GM12878 (cell line): ENCODE results near the gene NR2F2. TPM values are rescaled to one million over a fixed set of nuclear protein-coding genes. Genes with fewer than 3 reads are reported as not detected.

ENCODE experiments used
- CHD4 ChIP-seq: fragments of 200-600 bp; sonication (generic); IDR thresholded peaks from 2 replicates; pipeline ENCODE4 v1.6.1; 2016; ENCODE audit warnings: mild to moderate bottlenecking
- GABPA ChIP-seq: IDR thresholded peaks from 2 replicates; pipeline ENCODE4 v1.6.1; 2014; ENCODE audit warnings: antibody characterized with exemption, low read depth, mild to moderate bottlenecking, inconsistent platforms
- HCFC1 ChIP-seq: fragments of 150-350 bp; IDR thresholded peaks from 2 replicates; pipeline ENCODE4 v1.6.1; 2014; ENCODE audit warnings: low read length
- IKZF1 ChIP-seq: fragments of 450-650 bp; conservative IDR thresholded peaks from 2 replicates; pipeline ENCODE4 v1.6.1; 2017; ENCODE audit warnings: antibody characterized with exemption, mild to moderate bottlenecking
- JUND ChIP-seq: IDR thresholded peaks from 2 replicates; pipeline ENCODE4 v1.6.1; 2012; ENCODE audit warnings: low read depth, mild to moderate bottlenecking, low read length, improper control_type of control experiment, moderate library complexity
- MYC ChIP-seq: IDR thresholded peaks from 2 replicates; pipeline ENCODE4 v1.6.1; 2011; ENCODE audit warnings: mild to moderate bottlenecking, low read length, moderate library complexity, inconsistent platforms; ENCODE audit not compliant: insufficient read depth, insufficient replicate concordance, insufficient read length, severe bottlenecking
- NBN ChIP-seq: fragments of 450-650 bp; IDR thresholded peaks from 2 replicates; pipeline ENCODE4 v1.6.1; 2016
- NR2C2 ChIP-seq: IDR thresholded peaks from 2 replicates; pipeline ENCODE4 v1.6.1; 2011; ENCODE audit warnings: borderline replicate concordance, low read depth; ENCODE audit not compliant: control insufficient read depth, insufficient read length
- SP1 ChIP-seq: IDR thresholded peaks from one replicate; pipeline ENCODE4 v1.6.1; 2011; ENCODE audit warnings: low read depth, low read length
- SRF ChIP-seq, 2 experiments: IDR thresholded peaks; 2 replicates each; pipeline ENCODE4 v1.6.1; 2011; ENCODE audit warnings: low read depth in 2 of 2, low read length in 2 of 2, mild to moderate bottlenecking in 1 of 2, moderate library complexity in 1 of 2
- STAT3 ChIP-seq: IDR thresholded peaks from 2 replicates; pipeline ENCODE4 v1.6.1; 2011; ENCODE audit warnings: low read depth, low read length, improper control_type of control experiment
- polyA plus RNA-seq, 11 experiments: library from polyadenylated mRNA; depleted of rRNA in 4 of 11; unstranded in 6 of 11; stranded (reverse) in 5 of 11; fragments of >200 nt; fragmentation: Nextera tagmentation in 4 of 11; fragmentation: Illumina TruSeq in 1 of 11; extraction: Ambion mirVana in 4 of 11; extraction: Trizol in 1 of 11; gene quantifications; 1 replicate in 1 of 11; 2 replicates in 10 of 11; pipeline versions ENCODE4 v1.2.1 to v1.2.3, GENCODE V29; 2011 to 2016; ENCODE audit warnings: inconsistent platforms in 2 of 11, missing spikeins in 2 of 11, low read depth in 1 of 11
- total RNA-seq, 4 experiments: library from RNA; depleted of rRNA in 3 of 4; stranded (reverse); fragments of >200 nt in 3 of 4; fragmentation: Illumina TruSeq in 1 of 4; extraction: Trizol in 1 of 4; gene quantifications; 2 replicates each; pipeline versions ENCODE4 v1.2.1 to v1.2.3, GENCODE V29; 2013 to 2021
- TF ChIP-seq, protein P1 (sequence below): fragments of 450-650 bp; IDR thresholded peaks from 2 replicates; pipeline ENCODE4 v1.6.1; 2016; ENCODE audit warnings: mild to moderate bottlenecking
- TF ChIP-seq, protein P2 (sequence below), 3 experiments: IDR thresholded peaks in 2 of 3; conservative IDR thresholded peaks in 1 of 3; 2 replicates each; pipeline ENCODE4 v1.5.1; 2011; ENCODE audit warnings: low read depth in 3 of 3, low read length in 3 of 3, mild to moderate bottlenecking in 3 of 3, control low read depth in 2 of 3, moderate library complexity in 2 of 3, inconsistent platforms in 1 of 3, mixed read lengths in 1 of 3; ENCODE audit not compliant: control insufficient read depth in 2 of 3, insufficient read depth in 1 of 3; ENCODE audit errors: extremely low read depth in 1 of 3
- TF ChIP-seq, protein P3 (sequence below): IDR thresholded peaks from 2 replicates; pipeline ENCODE4 v1.6.1; 2012; ENCODE audit warnings: low read depth, low read length, improper control_type of control experiment
- TF ChIP-seq, protein P4 (sequence below): fragments of 150-350 bp; IDR thresholded peaks from 2 replicates; pipeline ENCODE4 v1.6.1; 2014; ENCODE audit warnings: mild to moderate bottlenecking, low read depth, low read length

The NR2F2 gene
- total and polyA plus RNA-seq, 10 of the 15 experiments (the other 5 are each of a cell fraction or from before 2014, with no cell fraction given), result 1.1 to 10.1 (median 3.2) TPM

DNA sequence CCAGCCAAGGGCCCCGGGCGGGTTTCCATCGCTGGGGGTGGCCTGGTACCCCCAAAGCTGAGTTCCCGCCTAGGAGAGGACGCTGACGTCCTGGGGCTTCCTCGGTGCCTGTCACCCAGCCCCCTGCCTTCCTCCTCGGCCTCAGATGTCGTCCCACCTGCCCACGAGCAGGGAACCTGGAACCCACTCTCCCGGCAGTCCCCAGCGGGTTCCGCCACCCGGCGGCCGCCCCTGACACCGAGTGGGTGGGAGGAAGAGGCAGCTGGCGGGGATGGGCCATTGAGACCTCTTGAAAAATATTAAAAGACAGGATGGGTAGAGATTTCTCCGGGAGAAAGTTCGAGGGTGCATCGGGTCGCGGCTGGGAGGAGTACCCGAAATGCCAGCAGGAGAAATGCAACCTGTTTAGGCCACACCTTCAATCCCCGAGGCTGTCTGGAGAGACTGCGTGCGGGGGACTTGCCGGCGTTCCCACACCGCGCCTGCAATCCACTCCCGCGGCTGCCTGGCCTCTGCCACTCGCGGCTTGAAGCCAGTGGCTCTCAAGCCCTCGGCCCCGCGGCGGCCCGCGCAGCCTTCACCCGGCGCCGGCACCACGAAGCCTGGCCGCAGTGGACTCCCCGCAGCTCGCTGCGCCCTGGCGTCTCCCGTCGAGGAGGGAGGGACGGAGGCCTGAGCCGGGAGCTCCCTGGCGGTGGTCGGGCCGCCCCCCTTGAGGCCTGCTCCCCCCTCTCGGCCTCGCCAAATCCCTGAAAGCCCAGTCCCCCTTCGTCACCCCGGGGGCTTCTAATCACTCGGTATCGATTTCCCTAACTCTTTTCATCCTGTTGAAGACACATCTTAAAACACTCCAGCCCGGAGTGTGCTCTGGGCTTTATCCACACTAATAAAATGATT is 8.6 kb upstream of the NR2F2 start (continued):
- TF ChIP-seq, protein P1, sequence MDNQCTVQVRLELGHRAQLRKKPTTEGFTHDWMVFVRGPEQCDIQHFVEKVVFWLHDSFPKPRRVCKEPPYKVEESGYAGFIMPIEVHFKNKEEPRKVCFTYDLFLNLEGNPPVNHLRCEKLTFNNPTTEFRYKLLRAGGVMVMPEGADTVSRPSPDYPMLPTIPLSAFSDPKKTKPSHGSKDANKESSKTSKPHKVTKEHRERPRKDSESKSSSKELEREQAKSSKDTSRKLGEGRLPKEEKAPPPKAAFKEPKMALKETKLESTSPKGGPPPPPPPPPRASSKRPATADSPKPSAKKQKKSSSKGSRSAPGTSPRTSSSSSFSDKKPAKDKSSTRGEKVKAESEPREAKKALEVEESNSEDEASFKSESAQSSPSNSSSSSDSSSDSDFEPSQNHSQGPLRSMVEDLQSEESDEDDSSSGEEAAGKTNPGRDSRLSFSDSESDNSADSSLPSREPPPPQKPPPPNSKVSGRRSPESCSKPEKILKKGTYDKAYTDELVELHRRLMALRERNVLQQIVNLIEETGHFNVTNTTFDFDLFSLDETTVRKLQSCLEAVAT, result peak; percentile 37; the same call in 1 of the 2 replicates
- no peak for TF ChIP-seq NBN
- TF ChIP-seq, protein P2, sequence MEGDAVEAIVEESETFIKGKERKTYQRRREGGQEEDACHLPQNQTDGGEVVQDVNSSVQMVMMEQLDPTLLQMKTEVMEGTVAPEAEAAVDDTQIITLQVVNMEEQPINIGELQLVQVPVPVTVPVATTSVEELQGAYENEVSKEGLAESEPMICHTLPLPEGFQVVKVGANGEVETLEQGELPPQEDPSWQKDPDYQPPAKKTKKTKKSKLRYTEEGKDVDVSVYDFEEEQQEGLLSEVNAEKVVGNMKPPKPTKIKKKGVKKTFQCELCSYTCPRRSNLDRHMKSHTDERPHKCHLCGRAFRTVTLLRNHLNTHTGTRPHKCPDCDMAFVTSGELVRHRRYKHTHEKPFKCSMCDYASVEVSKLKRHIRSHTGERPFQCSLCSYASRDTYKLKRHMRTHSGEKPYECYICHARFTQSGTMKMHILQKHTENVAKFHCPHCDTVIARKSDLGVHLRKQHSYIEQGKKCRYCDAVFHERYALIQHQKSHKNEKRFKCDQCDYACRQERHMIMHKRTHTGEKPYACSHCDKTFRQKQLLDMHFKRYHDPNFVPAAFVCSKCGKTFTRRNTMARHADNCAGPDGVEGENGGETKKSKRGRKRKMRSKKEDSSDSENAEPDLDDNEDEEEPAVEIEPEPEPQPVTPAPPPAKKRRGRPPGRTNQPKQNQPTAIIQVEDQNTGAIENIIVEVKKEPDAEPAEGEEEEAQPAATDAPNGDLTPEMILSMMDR (IDR thresholded peaks at IDR 0.05 in 2 of 3, conservative IDR thresholded peaks at IDR 0.05 in 1 of 3; ENCODE audit: control insufficient read depth in 2 of 3, extremely low read depth in 1 of 3, insufficient read depth in 1 of 3, low read depth in 3 of 3, low read length in 3 of 3), result peak in 1 of 3 experiments; percentile 17; a peak in 1 of 6 replicates
- TF ChIP-seq MYC, result no peak
- no peak for TF ChIP-seq STAT3
- TF ChIP-seq SRF (IDR thresholded peaks at IDR 0.05; ENCODE audit: low read depth in 2 of 2, low read length in 2 of 2), result no peak
- no peak for TF ChIP-seq HCFC1
- no peak for TF ChIP-seq SP1
- peak; percentile 54; the same call in 1 of the 2 replicates for TF ChIP-seq IKZF1
- TF ChIP-seq GABPA, result no peak
- no peak for TF ChIP-seq JUND
- TF ChIP-seq, protein P3, sequence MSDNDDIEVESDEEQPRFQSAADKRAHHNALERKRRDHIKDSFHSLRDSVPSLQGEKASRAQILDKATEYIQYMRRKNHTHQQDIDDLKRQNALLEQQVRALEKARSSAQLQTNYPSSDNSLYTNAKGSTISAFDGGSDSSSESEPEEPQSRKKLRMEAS, result peak; percentile 40; the same call in 1 of the 2 replicates
- no peak for TF ChIP-seq CHD4
- TF ChIP-seq, protein P4, sequence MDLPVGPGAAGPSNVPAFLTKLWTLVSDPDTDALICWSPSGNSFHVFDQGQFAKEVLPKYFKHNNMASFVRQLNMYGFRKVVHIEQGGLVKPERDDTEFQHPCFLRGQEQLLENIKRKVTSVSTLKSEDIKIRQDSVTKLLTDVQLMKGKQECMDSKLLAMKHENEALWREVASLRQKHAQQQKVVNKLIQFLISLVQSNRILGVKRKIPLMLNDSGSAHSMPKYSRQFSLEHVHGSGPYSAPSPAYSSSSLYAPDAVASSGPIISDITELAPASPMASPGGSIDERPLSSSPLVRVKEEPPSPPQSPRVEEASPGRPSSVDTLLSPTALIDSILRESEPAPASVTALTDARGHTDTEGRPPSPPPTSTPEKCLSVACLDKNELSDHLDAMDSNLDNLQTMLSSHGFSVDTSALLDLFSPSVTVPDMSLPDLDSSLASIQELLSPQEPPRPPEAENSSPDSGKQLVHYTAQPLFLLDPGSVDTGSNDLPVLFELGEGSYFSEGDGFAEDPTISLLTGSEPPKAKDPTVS, result no peak
- TF ChIP-seq NR2C2, result no peak
